Stimulated activated CD4-positive, alpha-beta T cell treated with anti-CD3 and anti-CD28 coated beads, Interleukin-15, amount 100 ng/mL, for 1 hour (primary cell): ENCODE measurements around the gene TLX3.
"Not testable (repeated sequence)": the region's sequence is repeated elsewhere in the genome, so short reads cannot be mapped to it uniquely, and the experiment has no call there.

Experiments used
- DNase-seq, 2 donors: peaks; one replicate each; pipeline ENCODE4 v3.0.0-alpha.2; 2020; ENCODE audit warnings: low read depth in 1 of 2, low spot score in 1 of 2

TLX3 gene

GRCh38 chr5:171308453-171309275, at the start of gene TLX3:
TLX3 (plus strand) TSS chr5:171309248; CDS start chr5:171309366, 118 bp downstream.
- DNase-seq: no peak

- DNase-seq: no peak
Measured at GRCh38 chr5:171261361-171261760, 47.7 kb upstream of the TLX3 start.

- no peak for DNase-seq
Measured at GRCh38 chr5:171261904-171262303, 47.1 kb upstream of the TLX3 start.

GRCh38 chr5:171263181-171263580, 45.9 kb upstream of the TLX3 start:
- no peak for DNase-seq

GRCh38 chr5:171264843-171265242, 44.2 kb upstream of the TLX3 start:
- DNase-seq: no peak

- DNase-seq: no peak
Measured at GRCh38 chr5:171268700-171269620, 40.1 kb upstream of the TLX3 start.

GRCh38 chr5:171269717-171270116, 39.3 kb upstream of the TLX3 start:
- DNase-seq: no peak

GRCh38 chr5:171270136-171270535, 38.9 kb upstream of the TLX3 start:
- DNase-seq: no peak

GRCh38 chr5:171271798-171272197, 37.2 kb upstream of the TLX3 start:
- DNase-seq: no peak

- no peak for DNase-seq
Measured at GRCh38 chr5:171272996-171273970, 35.8 kb upstream of the TLX3 start.

GRCh38 chr5:171275841-171276544, 33.1 kb upstream of the TLX3 start:
- DNase-seq: no peak

- DNase-seq: no peak
Measured at GRCh38 chr5:171283753-171284152, 25.3 kb upstream of the TLX3 start.

GRCh38 chr5:171285465-171285864, 23.6 kb upstream of the TLX3 start:
- DNase-seq: no peak

- DNase-seq: no peak
Measured at GRCh38 chr5:171288066-171288465, 21.0 kb upstream of the TLX3 start.

- no peak for DNase-seq
Measured at GRCh38 chr5:171291371-171291770, 17.7 kb upstream of the TLX3 start.

- no peak for DNase-seq
Measured at GRCh38 chr5:171295299-171295698, 13.7 kb upstream of the TLX3 start.

- DNase-seq: no peak
Measured at GRCh38 chr5:171295801-171296200, 13.2 kb upstream of the TLX3 start.

- DNase-seq: not testable (repeated sequence)
Measured at GRCh38 chr5:171297941-171298340, 11.1 kb upstream of the TLX3 start.

GRCh38 chr5:171299228-171299627, 9.8 kb upstream of the TLX3 start:
- no peak for DNase-seq

- DNase-seq: no peak
Measured at GRCh38 chr5:171299851-171300250, 9.2 kb upstream of the TLX3 start.
